GM19099 (cell line): ENCODE data around the gene SATB2.

Source experiments
- POLR2A ChIP-seq: IDR thresholded peaks from 3 replicates; pipeline ENCODE4 v1.6.1; 2011; ENCODE audit warnings: low read depth; ENCODE audit not compliant: insufficient read length; ENCODE audit errors: extremely low read depth

Gene SATB2

DNA sequence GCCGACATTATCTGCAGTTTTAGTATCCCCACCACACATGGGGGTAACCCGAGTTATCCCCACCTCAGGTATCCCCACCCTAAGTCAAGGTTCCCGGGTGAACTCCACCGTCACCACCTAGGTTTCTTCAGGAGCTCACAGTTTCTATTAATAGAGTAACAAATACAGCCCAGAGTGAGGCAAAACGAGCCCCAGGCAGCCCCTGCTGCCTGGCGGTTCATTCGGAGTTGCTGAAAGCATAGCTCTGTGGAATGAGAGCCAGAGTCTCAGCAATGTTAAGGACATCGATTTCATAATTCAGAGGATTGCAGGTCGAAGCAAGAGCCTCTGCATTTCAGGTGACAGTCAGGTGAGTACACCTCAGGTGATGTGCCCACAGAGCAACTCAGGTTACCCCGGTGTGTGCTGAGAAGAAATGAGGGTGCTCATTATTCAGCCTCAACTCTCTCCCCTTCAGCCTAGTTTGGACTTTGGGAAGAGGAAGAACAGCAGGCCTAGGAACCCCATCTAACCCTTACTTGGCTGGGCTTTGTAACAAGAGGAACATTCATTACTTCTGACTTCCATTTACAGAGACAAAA is 10.7 kb downstream of the SATB2 start:
- no peak for TF ChIP-seq POLR2A

DNA sequence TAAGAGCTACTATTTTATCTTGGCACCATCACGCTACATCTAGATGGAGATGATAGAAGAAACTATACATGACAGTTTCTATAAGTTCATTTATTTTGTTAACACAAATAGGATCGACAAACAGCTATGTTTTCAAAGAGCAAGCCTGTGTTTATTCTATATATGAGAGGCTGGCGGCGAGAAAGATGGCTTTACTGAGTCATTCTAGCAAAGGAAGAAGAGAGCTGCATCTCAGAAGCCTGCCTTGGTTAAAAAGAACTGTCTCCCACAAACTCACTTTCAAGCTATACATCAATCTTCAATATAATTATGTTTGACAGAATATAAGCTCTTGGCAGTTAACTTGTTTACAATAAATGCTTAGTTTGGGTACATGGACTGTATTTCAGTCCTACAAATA is 13.0 kb downstream of the SATB2 start:
- no peak for TF ChIP-seq POLR2A

DNA sequence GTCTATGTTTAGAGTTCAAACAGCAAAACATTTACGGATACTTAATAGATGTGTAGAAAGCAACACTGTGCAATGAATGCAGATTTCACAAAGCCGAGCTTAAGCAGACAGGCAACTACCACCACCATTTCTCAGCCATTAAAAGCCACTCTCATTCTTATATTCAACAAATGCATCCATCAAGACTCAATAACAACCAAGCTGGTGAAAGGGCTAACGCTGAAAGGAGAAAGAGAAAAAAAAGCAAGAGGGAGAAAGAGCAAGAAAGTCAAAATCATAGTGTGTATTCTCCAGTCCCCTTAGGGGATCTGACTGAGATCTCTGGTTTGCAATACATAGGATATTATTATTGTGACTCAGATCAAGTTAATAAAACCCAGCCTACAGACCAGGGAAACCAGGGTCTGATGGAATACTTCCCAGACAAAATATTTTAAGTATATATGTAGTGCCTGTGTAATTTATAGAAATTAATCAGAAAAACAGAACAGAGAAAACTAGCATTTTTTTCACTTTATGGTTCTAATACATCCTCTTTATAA is 14.1 kb downstream of the SATB2 start:
- TF ChIP-seq POLR2A: no peak

DNA sequence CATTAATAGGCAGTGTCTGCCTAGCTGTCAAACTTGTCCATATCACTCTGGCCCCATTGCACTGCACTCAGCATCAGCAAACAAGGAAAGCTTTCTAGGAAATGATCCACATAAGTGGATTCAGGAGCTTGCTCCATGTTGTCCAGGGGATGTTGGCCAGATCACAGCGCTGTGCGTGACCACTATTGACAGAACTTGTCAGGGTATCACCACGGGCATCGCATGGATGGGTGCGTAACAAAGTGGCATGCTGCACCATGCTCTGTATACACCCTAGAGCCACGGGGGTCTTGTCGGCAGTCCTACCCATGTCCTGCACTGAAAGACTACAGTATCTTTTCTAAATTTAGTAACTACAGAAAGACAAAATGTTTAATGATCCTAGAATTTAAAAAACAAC is 15.6 kb downstream of the SATB2 start:
- TF ChIP-seq POLR2A: no peak

DNA sequence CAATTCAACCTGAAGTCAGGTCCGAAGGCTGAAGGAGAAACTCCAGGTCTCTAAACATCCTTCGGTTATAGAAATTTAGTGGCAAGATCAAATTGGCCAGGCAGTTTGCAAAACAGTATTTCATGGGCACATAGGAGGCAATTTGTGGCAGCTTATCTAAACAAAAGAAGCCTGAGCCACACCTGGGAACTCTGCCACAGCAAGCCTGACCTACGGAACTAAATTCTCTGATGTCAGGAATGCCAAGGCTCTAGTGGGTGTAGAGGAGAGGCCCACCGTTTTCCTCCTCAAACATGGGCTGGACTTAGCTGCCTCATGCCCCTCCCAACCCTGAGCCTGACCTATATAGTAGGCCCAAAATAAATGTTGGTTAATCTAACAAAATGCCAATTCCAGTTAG is 16.0 kb downstream of the SATB2 start:
- TF ChIP-seq POLR2A: no peak

DNA sequence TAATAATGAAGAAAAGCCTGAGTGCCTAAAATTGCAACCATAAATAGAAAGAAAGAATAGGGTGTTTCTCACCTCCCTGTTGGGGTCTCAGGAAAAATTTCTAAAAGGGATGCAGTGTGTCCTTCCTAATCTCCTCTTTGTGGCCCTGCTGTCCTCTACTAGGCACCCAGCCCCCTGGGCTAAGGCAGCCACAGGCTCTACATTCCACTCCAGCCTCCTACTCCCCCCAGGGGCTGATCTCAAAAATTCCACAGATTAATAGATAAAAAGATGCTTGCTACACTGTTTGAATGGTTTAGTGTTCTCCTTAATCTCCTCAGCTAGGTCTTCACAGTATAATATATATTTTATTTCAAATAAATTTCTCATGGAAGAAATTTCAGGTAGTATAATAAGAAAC is 17.6 kb downstream of the SATB2 start:
- no peak for TF ChIP-seq POLR2A

DNA sequence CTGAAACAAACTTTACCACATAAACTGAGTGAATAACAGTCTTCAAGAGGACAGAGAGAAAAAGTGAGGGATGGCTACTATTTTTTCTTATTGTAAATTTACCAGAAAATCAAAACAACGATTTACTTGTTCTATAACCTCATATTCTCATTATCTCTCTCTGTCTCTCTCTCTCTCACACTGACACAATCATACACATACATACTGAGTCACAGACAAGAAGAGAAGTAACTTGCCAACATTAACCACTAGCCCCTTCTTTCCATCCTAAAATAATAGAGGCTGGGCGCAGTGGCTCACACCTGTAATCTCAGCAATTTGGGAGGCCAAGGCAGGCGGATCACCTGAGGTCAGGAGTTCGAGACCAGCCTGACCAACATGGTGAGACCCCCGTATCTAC is 18.2 kb downstream of the SATB2 start:
- no peak for TF ChIP-seq POLR2A

DNA sequence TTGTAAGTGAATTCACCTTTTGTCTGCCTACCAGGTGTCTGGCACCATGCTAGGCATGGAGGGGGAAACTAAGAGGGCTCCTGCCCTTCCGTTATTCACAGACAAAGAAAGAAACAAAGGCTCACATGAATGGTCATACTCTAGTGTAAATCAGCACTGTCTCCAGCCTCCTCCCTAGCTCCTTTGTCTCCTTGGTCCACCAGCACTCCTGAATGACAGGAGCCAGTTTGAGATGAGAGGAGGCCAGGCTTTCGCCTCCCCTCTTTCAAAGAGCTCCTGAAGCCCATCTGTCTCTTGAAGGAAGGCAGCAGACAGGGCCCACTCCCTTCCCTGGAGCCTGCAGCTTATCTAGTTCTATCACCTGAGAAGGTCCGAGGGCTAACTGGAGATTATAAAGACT is 18.7 kb downstream of the SATB2 start:
- TF ChIP-seq POLR2A: no peak

DNA sequence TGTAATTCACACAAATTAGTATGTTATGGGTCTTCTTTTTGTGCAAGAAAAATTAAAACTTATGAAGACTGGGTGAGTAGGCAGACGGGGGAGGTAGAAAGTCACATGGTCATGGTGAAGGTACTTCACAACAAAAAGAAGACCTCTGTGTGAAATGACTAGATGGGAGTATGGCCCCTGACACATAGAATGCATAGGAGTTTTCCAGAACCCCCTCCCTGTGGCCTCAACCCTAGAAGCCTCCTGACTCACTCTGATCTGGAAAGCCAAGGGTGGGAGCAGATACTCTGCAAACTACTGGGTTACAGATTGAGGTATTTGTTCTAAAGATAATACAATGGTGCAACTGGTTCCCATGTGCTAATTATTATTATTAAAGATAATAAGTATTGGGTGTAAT is 23.2 kb downstream of the SATB2 start:
- TF ChIP-seq POLR2A: no peak

DNA sequence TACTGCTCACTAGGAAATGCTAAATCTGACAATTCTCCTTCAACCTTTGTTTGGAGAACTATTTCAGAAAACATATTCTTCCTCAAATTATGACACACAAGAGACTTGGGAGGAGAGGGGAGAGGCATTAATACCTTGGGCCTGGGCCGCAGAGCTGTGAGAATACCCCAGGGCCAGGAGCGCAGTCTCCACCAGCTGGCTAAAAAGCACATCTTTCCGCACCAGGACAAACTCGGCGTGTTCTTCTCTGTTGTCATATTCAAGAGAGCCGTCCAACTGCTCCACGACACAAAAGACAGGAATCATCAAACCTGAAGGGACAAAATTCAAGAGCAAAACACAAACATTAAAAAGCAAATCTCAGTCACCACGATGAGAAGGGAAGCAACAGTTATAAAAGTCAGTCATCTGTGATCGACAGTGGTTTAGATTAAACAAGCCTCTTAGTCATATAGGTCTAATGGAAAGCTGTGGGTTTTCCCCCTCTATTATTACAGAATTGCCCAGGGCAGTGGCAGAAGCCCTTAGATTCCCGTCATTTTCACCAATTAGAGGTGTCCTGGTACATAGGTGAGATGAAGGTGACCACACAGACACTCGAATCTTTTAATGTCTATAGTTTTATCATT is 24.4 kb downstream of the SATB2 start:
- TF ChIP-seq POLR2A: no peak

DNA sequence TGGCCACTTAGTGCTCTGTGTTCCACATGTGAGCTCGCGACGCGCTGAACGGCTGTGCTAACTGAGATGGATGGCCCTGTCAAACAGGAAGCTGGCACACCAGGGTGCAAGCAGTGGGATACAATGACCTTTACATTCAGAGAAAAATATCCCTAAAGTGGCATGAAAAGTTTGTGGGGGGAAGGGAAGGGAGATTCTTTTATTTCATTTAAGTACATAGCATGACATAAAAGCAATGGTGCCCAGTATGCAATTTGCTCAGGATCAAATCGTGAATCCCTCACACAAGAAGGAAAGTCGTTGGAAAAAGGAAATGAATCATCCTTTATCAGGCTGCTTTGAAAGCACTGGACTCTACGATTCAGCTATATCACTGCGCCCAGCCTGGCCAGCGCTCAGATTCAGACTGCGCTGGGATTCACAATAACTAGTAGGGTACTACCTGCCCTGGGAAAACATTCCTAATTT is 26.0 kb downstream of the SATB2 start:
- TF ChIP-seq POLR2A: no peak

DNA sequence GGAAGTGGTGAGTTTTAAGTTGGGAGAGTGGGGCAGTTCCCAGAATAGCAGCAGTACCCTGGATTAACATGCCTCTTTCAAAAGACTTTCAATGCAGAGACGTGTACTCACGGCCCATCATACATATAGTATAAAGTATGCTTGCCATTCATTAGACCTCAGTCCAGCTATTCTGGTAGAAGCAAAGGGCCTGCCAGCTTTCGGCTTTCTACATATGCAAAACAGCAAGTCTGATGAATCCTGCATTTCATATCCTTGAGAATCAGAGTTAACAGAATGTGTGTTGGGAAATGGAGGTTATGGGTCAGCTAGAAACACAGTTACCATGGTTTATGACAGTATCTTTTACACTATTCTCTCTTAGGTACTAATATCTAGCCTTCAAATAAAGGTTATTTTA is 27.5 kb downstream of the SATB2 start:
- TF ChIP-seq POLR2A: no peak

DNA sequence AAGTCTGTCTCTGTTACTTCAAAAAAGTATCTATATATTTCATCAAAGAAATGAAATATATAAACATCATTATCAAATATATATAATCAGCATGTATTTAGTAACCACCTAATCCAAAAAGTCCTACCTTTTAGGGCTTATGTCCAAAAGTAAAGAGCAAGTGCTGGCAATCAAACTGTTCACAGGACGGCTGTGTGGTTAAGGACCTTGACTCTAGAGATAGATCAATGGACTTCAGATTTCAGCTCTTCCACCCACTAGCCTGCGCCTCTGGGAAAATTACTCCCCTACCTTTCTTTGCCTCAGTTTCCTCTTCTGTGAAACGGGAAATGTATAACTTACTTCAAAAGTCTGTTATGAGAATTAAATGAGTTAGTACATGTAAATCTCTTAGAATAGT is 29.4 kb downstream of the SATB2 start:
- no peak for TF ChIP-seq POLR2A

DNA sequence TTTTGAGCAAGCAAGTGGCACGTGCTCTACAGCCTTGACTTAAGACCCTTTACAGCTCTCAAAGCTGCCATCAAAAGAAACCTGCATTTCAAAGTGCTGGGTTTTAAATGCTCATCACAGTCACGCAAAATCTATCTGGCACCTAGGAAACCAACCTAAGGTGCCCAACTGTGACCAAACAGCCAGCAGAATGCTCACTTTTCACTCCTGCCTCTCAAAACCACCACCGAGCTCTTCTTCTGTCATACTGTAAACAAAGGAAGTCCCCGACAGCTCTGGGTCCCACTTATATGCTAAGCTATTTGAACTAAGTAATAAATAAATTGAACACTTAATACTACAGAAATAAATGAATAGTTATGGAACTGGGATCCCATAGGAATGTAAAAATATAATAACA is 33.6 kb downstream of the SATB2 start:
- no peak for TF ChIP-seq POLR2A

DNA sequence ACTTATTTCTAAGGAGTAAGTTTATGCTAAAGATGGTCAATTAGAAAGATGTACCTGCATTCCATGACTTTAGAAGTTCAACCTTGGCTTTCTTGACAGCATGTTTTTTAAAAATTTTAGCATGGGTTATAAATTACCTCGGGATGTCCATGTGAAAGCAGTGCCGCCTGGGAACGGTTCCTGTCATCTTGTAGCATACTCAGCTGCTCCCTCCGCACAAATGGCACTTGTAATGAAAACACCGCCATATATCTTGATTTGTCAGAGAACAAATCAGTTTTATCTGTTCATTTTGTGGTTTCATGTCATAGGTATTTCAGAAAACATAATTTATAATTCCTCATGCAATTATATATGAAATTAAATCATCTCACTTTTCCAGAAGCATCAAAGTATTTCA is 38.3 kb downstream of the SATB2 start:
- TF ChIP-seq POLR2A: no peak

DNA sequence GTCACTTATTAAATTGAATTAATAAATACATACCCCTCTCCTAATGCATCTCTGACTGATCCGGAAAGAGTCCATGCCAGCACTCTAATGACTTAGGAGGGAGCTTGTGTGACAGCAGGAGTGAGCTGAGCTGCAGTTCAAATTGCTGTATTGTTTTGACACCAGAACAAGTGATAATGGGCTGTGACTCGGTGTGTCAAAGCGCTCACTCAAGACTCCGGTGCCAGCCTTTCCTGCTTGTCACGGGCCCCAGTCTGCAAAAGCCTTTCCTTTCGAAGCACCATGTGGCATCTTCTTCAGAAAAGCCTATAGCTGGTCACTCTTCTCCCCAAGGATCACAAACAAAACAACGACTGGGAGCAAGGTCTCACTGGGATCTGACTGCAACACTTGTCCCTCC is 43.3 kb downstream of the SATB2 start:
- no peak for TF ChIP-seq POLR2A

DNA sequence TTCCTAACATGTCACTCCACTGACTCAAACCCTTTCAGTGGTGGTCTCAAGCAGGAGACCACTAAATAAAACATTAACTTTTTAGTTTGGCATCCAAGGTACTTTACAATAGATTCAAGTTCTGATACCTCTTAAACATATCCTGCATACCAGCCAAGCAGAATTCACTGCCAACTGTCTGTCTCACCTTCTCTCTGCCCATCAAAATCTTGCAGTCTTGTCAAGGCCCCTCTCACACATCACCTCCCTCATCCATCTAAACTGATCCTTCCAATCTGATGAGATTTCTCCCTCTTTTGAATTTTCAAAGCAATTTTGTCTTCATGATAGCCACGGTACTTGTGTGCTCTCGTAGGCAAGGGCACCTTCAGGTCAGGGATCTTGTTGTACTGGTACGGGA is 43.7 kb downstream of the SATB2 start:
- no peak for TF ChIP-seq POLR2A
